ENCODE results near the gene SLCO4A1.

- no peak for TF ChIP-seq EZH2phosphoT487 (IDR thresholded peaks at IDR 0.05; ENCODE audit: insufficient read depth, low read depth)
- no peak for TF ChIP-seq EZH2 (IDR thresholded peaks at IDR 0.05; ENCODE audit: insufficient read depth, poor library complexity, severe bottlenecking)
These were observed 1.4 kb upstream of the SLCO4A1 start for GRCh38 chr20:62640870-62641269.

Data from GM23248 (cell line).